ENCODE results near the gene DOCK1.

Gene DOCK1

DNA sequence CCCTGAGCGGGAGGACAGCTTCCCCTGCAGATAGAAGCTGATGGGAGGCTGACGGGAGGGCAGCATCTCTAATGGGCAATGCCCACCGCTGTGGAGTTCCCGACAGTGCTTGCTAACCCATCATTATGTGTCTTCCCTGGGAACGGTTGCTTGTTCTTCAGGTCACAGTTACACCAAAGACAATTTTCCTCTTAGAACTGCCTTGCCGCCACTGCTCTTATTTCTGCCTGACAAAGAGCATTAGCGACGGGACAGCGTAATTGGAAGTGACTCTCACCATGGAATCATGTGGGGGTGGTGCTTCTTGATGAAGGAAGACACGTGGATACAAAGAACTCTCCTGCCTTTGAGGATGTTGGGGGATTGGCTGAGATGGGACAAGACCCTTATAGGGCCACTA lies 562.6 kb downstream of the DOCK1 start:
- no peak overlapping the region for H2AFZ ChIP-seq (ENCODE audit: low read length)
- H4K20me1 ChIP-seq (ENCODE audit: insufficient read depth, low read length, poor library complexity, severe bottlenecking) = no peaks in the 10 kb centered on the region
- H3K4me2 ChIP-seq (ENCODE audit: low read depth, low read length, poor library complexity, severe bottlenecking) = no peak overlapping the region
- H3K4me1 ChIP-seq (ENCODE audit: insufficient read depth, low read length, poor library complexity, severe bottlenecking) = no peaks in the 10 kb centered on the region
- H3K27me3 ChIP-seq (ENCODE audit: insufficient read depth, low read length, poor library complexity, severe bottlenecking) = no peaks in the 10 kb centered on the region
- no peaks in the 10 kb centered on the region for H3K36me3 ChIP-seq (ENCODE audit: insufficient read depth, low read length)
- no peaks in the 10 kb centered on the region for H3F3A ChIP-seq (ENCODE audit: low read depth)
- H3K9ac ChIP-seq (ENCODE audit: low read depth, low read length, poor library complexity, severe bottlenecking) = no peak overlapping the region
- no peaks in the 10 kb centered on the region for H3K79me2 ChIP-seq (ENCODE audit: insufficient read depth, low read length)
- H3K9me3 ChIP-seq (ENCODE audit: insufficient read depth, low read depth, low read length) = no peaks in the 10 kb centered on the region; the same call in 1 of the 2 replicates
- no peak overlapping the region for H3K4me3 ChIP-seq (ENCODE audit: low read length, poor library complexity, severe bottlenecking)
- TF ChIP-seq, protein P1, sequence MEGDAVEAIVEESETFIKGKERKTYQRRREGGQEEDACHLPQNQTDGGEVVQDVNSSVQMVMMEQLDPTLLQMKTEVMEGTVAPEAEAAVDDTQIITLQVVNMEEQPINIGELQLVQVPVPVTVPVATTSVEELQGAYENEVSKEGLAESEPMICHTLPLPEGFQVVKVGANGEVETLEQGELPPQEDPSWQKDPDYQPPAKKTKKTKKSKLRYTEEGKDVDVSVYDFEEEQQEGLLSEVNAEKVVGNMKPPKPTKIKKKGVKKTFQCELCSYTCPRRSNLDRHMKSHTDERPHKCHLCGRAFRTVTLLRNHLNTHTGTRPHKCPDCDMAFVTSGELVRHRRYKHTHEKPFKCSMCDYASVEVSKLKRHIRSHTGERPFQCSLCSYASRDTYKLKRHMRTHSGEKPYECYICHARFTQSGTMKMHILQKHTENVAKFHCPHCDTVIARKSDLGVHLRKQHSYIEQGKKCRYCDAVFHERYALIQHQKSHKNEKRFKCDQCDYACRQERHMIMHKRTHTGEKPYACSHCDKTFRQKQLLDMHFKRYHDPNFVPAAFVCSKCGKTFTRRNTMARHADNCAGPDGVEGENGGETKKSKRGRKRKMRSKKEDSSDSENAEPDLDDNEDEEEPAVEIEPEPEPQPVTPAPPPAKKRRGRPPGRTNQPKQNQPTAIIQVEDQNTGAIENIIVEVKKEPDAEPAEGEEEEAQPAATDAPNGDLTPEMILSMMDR (conservative IDR thresholded peaks at IDR 0.05; ENCODE audit: low read length) = no peak
- no peak for TF ChIP-seq EZH2phosphoT487 (IDR thresholded peaks at IDR 0.05; ENCODE audit: borderline replicate concordance)
- no peaks in the 10 kb centered on the region for H3K9me2 ChIP-seq (replicated peaks; ENCODE audit: low read depth, low read length)

- Histone ChIP-seq H3K4me1 (ENCODE audit: insufficient read depth, low read length, poor library complexity, severe bottlenecking) (no peaks in the 10 kb centered on the region), H3K9me3 (ENCODE audit: insufficient read depth, low read depth, low read length) (no peaks in the 10 kb centered on the region; the same call in 1 of the 2 replicates), H3K79me2 (ENCODE audit: insufficient read depth, low read length) (no peaks in the 10 kb centered on the region), H4K20me1 (ENCODE audit: insufficient read depth, low read length, poor library complexity, severe bottlenecking) (no peaks in the 10 kb centered on the region), H3K4me2 (ENCODE audit: low read depth, low read length, poor library complexity, severe bottlenecking) (no peak overlapping the region), H3K4me3 (ENCODE audit: low read length, poor library complexity, severe bottlenecking) (no peak overlapping the region), H3F3A (ENCODE audit: low read depth) (no peaks in the 10 kb centered on the region), H2AFZ (ENCODE audit: low read length) (no peak overlapping the region), H3K36me3 (ENCODE audit: insufficient read depth, low read length) (no peaks in the 10 kb centered on the region), H3K9me2 (replicated peaks; ENCODE audit: low read depth, low read length) (no peaks in the 10 kb centered on the region), H3K9ac (ENCODE audit: low read depth, low read length, poor library complexity, severe bottlenecking) (no peak overlapping the region), H3K27me3 (ENCODE audit: insufficient read depth, low read length, poor library complexity, severe bottlenecking) (no peaks in the 10 kb centered on the region)
- TF ChIP-seq, protein P1 (conservative IDR thresholded peaks at IDR 0.05; ENCODE audit: low read length) = no peak
- TF ChIP-seq EZH2phosphoT487 (IDR thresholded peaks at IDR 0.05; ENCODE audit: borderline replicate concordance) = no peak
These were observed 563.4 kb downstream of the DOCK1 start for GRCh38 chr10:127468632-127469031.

GRCh38 chr10:127470911-127471310 lies 565.7 kb downstream of the DOCK1 start:
- no peak overlapping the region for H3K4me2 ChIP-seq (ENCODE audit: low read depth, low read length, poor library complexity, severe bottlenecking)
- H3F3A ChIP-seq (ENCODE audit: low read depth) = no peaks in the 10 kb centered on the region
- H3K36me3 ChIP-seq (ENCODE audit: insufficient read depth, low read length) = no peaks in the 10 kb centered on the region
- TF ChIP-seq, protein P1 (conservative IDR thresholded peaks at IDR 0.05; ENCODE audit: low read length) = no peak
- no peaks in the 10 kb centered on the region for H3K9me2 ChIP-seq (replicated peaks; ENCODE audit: low read depth, low read length)
- no peaks in the 10 kb centered on the region for H4K20me1 ChIP-seq (ENCODE audit: insufficient read depth, low read length, poor library complexity, severe bottlenecking)
- no peaks in the 10 kb centered on the region for H3K27me3 ChIP-seq (ENCODE audit: insufficient read depth, low read length, poor library complexity, severe bottlenecking)
- no peak overlapping the region for H3K4me3 ChIP-seq (ENCODE audit: low read length, poor library complexity, severe bottlenecking)
- no peak overlapping the region for H3K9ac ChIP-seq (ENCODE audit: low read depth, low read length, poor library complexity, severe bottlenecking)
- H3K79me2 ChIP-seq (ENCODE audit: insufficient read depth, low read length) = no peaks in the 10 kb centered on the region
- no peaks in the 10 kb centered on the region; the same call in 1 of the 2 replicates for H3K9me3 ChIP-seq (ENCODE audit: insufficient read depth, low read depth, low read length)
- H2AFZ ChIP-seq (ENCODE audit: low read length) = no peak overlapping the region
- H3K4me1 ChIP-seq (ENCODE audit: insufficient read depth, low read length, poor library complexity, severe bottlenecking) = no peaks in the 10 kb centered on the region
